GM12891 (cell line): Measurements from ENCODE around the gene SEC16B.

Source experiments
- DNase-seq: peaks from one replicate; pipeline ENCODE4 v3.0.0; 2011; ENCODE audit warnings: low spot score; ENCODE audit not compliant: insufficient read length
- FAIRE-seq: peaks from 2 replicates; lab custom pipeline; 2011; peaks lifted over from hg19 to GRCh38; lab: Jason Lieb, UNC
- PAX5 ChIP-seq: IDR thresholded peaks from 2 replicates; pipeline ENCODE4 v1.6.1; 2011; ENCODE audit warnings: low read length, moderate library complexity, mild to moderate bottlenecking; ENCODE audit not compliant: insufficient read depth, severe bottlenecking
- POLR2A ChIP-seq: IDR thresholded peaks from 2 replicates; pipeline ENCODE4 v1.6.1; 2011; ENCODE audit warnings: low read depth, low read length, control low read depth
- POLR2AphosphoS5 ChIP-seq: IDR thresholded peaks from 2 replicates; pipeline ENCODE4 v1.6.1; 2011; ENCODE audit warnings: low read depth, low read length, control low read depth
- POU2F2 ChIP-seq: IDR thresholded peaks from 2 replicates; pipeline ENCODE4 v1.6.1; 2011; ENCODE audit warnings: low read depth, mild to moderate bottlenecking, control low read depth, low read length, moderate library complexity
- SPI1 ChIP-seq: IDR thresholded peaks from 2 replicates; pipeline ENCODE4 v1.6.1; 2011; ENCODE audit warnings: low read depth, low read length, control low read depth
- TAF1 ChIP-seq: IDR thresholded peaks from 2 replicates; pipeline ENCODE4 v1.6.1; 2011; ENCODE audit warnings: low read depth, low read length, control low read depth

Gene SEC16B

GRCh38 chr1:177945943-177946650, 23.8 kb downstream of the SEC16B start:
- peak; percentile 57 for FAIRE-seq
- TF ChIP-seq POU2F2 (no peak), POLR2AphosphoS5 (no peak), SPI1 (no peak)
- DNase-seq: peak; percentile 38

GRCh38 chr1:177944016-177944949, 25.6 kb downstream of the SEC16B start:
- no peak for TF ChIP-seq TAF1
- TF ChIP-seq SPI1: peak; percentile 71
- DNase-seq (no peak), FAIRE-seq (no peak)

GRCh38 chr1:177941976-177942375, 27.9 kb downstream of the SEC16B start:
- no peak for FAIRE-seq
- DNase-seq: no peak
- TF ChIP-seq POLR2AphosphoS5 (no peak), PAX5 (no peak), SPI1 (no peak), POLR2A (no peak), POU2F2 (no peak), TAF1 (no peak)

GRCh38 chr1:177940682-177941081, 29.2 kb downstream of the SEC16B start:
- TF ChIP-seq PAX5 (no peak), SPI1 (no peak), POLR2A (no peak), TAF1 (no peak), POU2F2 (no peak), POLR2AphosphoS5 (no peak)

GRCh38 chr1:177937931-177938330, 31.9 kb downstream of the SEC16B start:
- DNase-seq (no peak), FAIRE-seq (no peak)
- TF ChIP-seq POU2F2: no peak
- TF ChIP-seq PAX5: no peak
- TF ChIP-seq POLR2A: no peak

More at GRCh38 chr1:177940682-177941081, 29.2 kb downstream of the SEC16B start:
- DNase-seq: no peak
- FAIRE-seq: no peak

GRCh38 chr1:177937174-177937770, 32.6 kb downstream of the SEC16B start:
- no peak for FAIRE-seq
- no peak for TF ChIP-seq SPI1
- TF ChIP-seq PAX5: no peak
- TF ChIP-seq TAF1: no peak
- TF ChIP-seq POLR2AphosphoS5: no peak
- no peak for DNase-seq

- DNase-seq (no peak), FAIRE-seq (no peak)
- TF ChIP-seq POLR2AphosphoS5 (no peak), POLR2A (no peak), POU2F2 (no peak), PAX5 (no peak), TAF1 (no peak)
Observed at GRCh38 chr1:177935638-177936415, 34.0 kb downstream of the SEC16B start.

GRCh38 chr1:177934927-177935326, 34.9 kb downstream of the SEC16B start:
- DNase-seq (no peak), FAIRE-seq (no peak)
- no peak for TF ChIP-seq POLR2AphosphoS5
- TF ChIP-seq PAX5: no peak
- no peak for TF ChIP-seq SPI1
- no peak for TF ChIP-seq POLR2A
- TF ChIP-seq POU2F2: no peak
- TF ChIP-seq TAF1: no peak

GRCh38 chr1:177934461-177934860, 35.4 kb downstream of the SEC16B start:
- DNase-seq (no peak), FAIRE-seq (no peak)
- TF ChIP-seq POLR2A (no peak), POLR2AphosphoS5 (no peak), SPI1 (no peak), POU2F2 (no peak), TAF1 (no peak), PAX5 (no peak)
